Suprapubic skin (tissue), 4 donors: ENCODE measurements around the gene DAB1.

ENCODE experiments used
- EP300 ChIP-seq: sonication (generic); formaldehyde crosslinking; IDR thresholded peaks from one replicate; pipeline ENCODE4 v1.6.1; 2017; ENCODE audit warnings: antibody characterized with exemption
- POLR2A ChIP-seq, 2 donors: fragments of 450-650 bp; IDR thresholded peaks; one replicate each; pipeline ENCODE4 v1.6.1; 2017; ENCODE audit warnings: antibody characterized with exemption in 2 of 2, mild to moderate bottlenecking in 2 of 2, moderate library complexity in 2 of 2
- POLR2AphosphoS5 ChIP-seq, 3 donors: sonication (generic); formaldehyde crosslinking; IDR thresholded peaks; one replicate each; pipeline ENCODE4 v1.6.1; 2017; ENCODE audit warnings: antibody characterized with exemption in 3 of 3
- TF ChIP-seq, protein P1 (sequence below), 2 donors: fragments of 200-600 bp in 1 of 2; fragments of 450-650 bp in 1 of 2; sonication (generic) in 1 of 2; IDR thresholded peaks; one replicate each; pipeline ENCODE4 v1.5.1; 2016 to 2019; ENCODE audit warnings: antibody characterized with exemption in 2 of 2, mild to moderate bottlenecking in 1 of 2, moderate library complexity in 1 of 2

DNA sequence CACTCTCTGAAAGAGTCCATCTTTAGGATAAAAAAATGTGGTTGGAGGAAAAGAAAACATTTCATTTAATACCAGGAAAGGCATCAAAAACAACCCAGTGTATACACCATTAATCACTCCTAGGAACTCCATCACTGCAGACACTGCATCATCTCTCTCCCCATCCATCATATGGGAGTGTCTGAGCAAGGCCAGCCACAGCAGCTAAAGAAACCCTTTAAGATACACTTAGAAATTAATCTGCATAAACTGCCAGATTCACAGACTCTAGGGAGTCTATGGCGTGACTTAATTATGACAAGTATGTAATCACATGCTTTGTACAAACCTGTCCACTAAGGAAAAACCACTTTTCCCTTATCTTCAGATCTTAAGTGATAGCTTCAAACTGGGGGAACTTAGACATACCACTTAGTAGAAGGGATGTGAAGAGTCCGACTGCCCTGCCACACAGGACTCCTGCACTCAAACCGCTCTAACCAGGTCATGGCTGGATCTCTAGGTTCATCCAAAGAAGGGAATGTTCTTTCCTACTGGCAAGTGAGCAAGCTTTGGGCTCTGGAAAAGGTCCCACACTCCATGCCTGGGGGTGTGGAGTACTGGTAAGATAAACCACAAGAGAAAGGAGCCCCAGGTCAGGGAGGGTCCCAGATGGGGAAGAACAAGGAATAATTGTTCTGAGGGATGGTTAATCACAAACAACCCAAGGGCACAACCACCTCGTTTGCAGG is 397.1 kb downstream of the DAB1 start:
- TF ChIP-seq POLR2A (IDR thresholded peaks at IDR 0.05), result no peak
- TF ChIP-seq, protein P1, sequence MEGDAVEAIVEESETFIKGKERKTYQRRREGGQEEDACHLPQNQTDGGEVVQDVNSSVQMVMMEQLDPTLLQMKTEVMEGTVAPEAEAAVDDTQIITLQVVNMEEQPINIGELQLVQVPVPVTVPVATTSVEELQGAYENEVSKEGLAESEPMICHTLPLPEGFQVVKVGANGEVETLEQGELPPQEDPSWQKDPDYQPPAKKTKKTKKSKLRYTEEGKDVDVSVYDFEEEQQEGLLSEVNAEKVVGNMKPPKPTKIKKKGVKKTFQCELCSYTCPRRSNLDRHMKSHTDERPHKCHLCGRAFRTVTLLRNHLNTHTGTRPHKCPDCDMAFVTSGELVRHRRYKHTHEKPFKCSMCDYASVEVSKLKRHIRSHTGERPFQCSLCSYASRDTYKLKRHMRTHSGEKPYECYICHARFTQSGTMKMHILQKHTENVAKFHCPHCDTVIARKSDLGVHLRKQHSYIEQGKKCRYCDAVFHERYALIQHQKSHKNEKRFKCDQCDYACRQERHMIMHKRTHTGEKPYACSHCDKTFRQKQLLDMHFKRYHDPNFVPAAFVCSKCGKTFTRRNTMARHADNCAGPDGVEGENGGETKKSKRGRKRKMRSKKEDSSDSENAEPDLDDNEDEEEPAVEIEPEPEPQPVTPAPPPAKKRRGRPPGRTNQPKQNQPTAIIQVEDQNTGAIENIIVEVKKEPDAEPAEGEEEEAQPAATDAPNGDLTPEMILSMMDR (IDR thresholded peaks at IDR 0.05), result no peak
- TF ChIP-seq EP300, result no peak
- no peak for TF ChIP-seq POLR2AphosphoS5 (IDR thresholded peaks at IDR 0.05)
